Neural progenitor cell (in vitro differentiated cells): ENCODE results near the gene CEBPB. TPM values are rescaled to one million over a fixed set of nuclear protein-coding genes. Genes with fewer than 3 reads are reported as not detected.

Experiments
- DNase-seq: peaks from one replicate; pipeline ENCODE4 v3.0.0-alpha.2; 2016; ENCODE audit warnings: low spot score
- H2AFZ ChIP-seq: fragments of 200-600 bp; sonication (generic); replicated peaks from 2 replicates; pipeline ENCODE4 v1.6.1; 2016; ENCODE audit warnings: antibody characterized with exemption
- H3F3A ChIP-seq: fragments of 200-600 bp; sonication (generic); 2 replicates; pipeline ENCODE4 v1.6.1; 2016; ENCODE audit warnings: antibody characterized with exemption, low read depth
- H3K27ac ChIP-seq: fragments of 200-600 bp; sonication (generic); 2 replicates; pipeline ENCODE4 v1.5.1; 2016; ENCODE audit warnings: mild to moderate bottlenecking
- H3K27me3 ChIP-seq: fragments of 200-600 bp; sonication (generic); 2 replicates; pipeline ENCODE4 v1.6.1; 2016; ENCODE audit warnings: mild to moderate bottlenecking, moderate library complexity
- H3K36me3 ChIP-seq: fragments of 200-600 bp; sonication (generic); 2 replicates; pipeline ENCODE4 v1.5.1; 2016
- H3K4me1 ChIP-seq: fragments of 200-600 bp; sonication (generic); 2 replicates; pipeline ENCODE4 v1.6.1; 2016; ENCODE audit warnings: mixed run types
- H3K4me2 ChIP-seq: fragments of 200-600 bp; sonication (generic); 2 replicates; pipeline ENCODE4 v1.6.1; 2016
- H3K4me3 ChIP-seq: fragments of 200-600 bp; sonication (generic); 2 replicates; pipeline ENCODE4 v1.5.1; 2016
- H3K79me2 ChIP-seq: fragments of 200-600 bp; sonication (generic); 2 replicates; pipeline ENCODE4 v1.6.1; 2016; ENCODE audit warnings: low read depth
- H3K9ac ChIP-seq: fragments of 200-600 bp; sonication (generic); 2 replicates; pipeline ENCODE4 v1.6.1; 2016
- H3K9me3 ChIP-seq: fragments of 200-600 bp; sonication (generic); 2 replicates; pipeline ENCODE4 v1.5.1; 2016; ENCODE audit warnings: low read depth
- H4K20me1 ChIP-seq: fragments of 200-600 bp; sonication (generic); 2 replicates; pipeline ENCODE4 v1.6.1; 2016; ENCODE audit warnings: low read depth
- H3K27ac Mint-ChIP-seq: 3 replicates; pipeline ENCODE4 v1.8.0; 2021; ENCODE audit warnings: mixed read lengths
- H3K27me3 Mint-ChIP-seq: 2 replicates; pipeline ENCODE4 v1.8.0; 2022; ENCODE audit warnings: low read depth, mild to moderate bottlenecking, inconsistent platforms, moderate library complexity, mixed read lengths; ENCODE audit not compliant: insufficient read depth
- H3K36me3 Mint-ChIP-seq: 3 replicates; pipeline ENCODE4 v1.8.0; 2021; ENCODE audit warnings: mixed read lengths
- H3K4me1 Mint-ChIP-seq: 3 replicates; pipeline ENCODE4 v1.8.0; 2021; ENCODE audit warnings: mixed read lengths
- H3K4me3 Mint-ChIP-seq: 3 replicates; pipeline ENCODE4 v1.8.0; 2021; ENCODE audit warnings: mild to moderate bottlenecking, moderate library complexity, mixed read lengths
- H3K9me3 Mint-ChIP-seq: 3 replicates; pipeline ENCODE4 v1.8.0; 2020; ENCODE audit warnings: mixed read lengths
- EZH2 ChIP-seq: fragments of 200-600 bp; sonication (generic); IDR thresholded peaks from 2 replicates; pipeline ENCODE4 v1.6.1; 2017; ENCODE audit warnings: antibody characterized with exemption, mild to moderate bottlenecking, moderate library complexity
- EZH2phosphoT487 ChIP-seq: fragments of 200-600 bp; sonication (generic); IDR thresholded peaks from 2 replicates; pipeline ENCODE4 v1.6.1; 2017; ENCODE audit warnings: antibody characterized with exemption
- total RNA-seq: library from RNA; depleted of rRNA; stranded (reverse); fragments of >200 nt; gene quantifications from 2 replicates; pipeline ENCODE4 v1.2.3, GENCODE V29; 2015; ENCODE audit warnings: low replicate concordance
- TF ChIP-seq, protein P1 (sequence below): fragments of 200-600 bp; sonication (generic); IDR thresholded peaks from 2 replicates; pipeline ENCODE4 v1.5.1; 2017; ENCODE audit warnings: antibody characterized with exemption, mild to moderate bottlenecking

CEBPB gene
- total RNA-seq, 1 donor from 2014 or later: 1.8 TPM

DNA sequence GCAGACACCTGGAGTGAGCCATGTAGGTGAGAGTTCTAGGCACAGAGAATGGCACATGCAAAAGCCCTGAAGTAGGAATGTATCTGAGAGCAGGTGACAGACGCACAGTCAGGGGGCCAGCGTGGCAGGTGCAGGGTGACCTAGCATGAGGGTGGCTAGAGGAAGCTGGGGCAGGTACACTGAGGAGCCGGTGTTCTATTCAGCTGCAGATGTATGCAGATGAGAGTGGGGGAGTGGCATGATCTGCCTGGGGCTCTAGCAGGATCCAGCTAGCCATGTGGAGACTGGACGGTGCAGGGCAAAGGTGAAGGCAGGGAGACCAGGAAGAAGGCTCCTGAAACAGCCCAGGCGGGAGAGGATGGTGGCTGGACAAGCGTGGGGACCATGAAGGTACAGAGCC is 47.8 kb upstream of the CEBPB start:
- Mint-ChIP-seq H3K9me3 (no peaks in the 10 kb centered on the region), H3K27me3 (peaks cover 11% of the 10 kb centered on the region), H3K36me3 (peaks cover 27% of the 10 kb centered on the region), H3K4me3 (no peak overlapping the region), H3K4me1 (peaks cover 28% of the 10 kb centered on the region), H3K27ac (no peak overlapping the region)
- no peaks in the 10 kb centered on the region for H3K36me3 ChIP-seq
- H2AFZ ChIP-seq: no peak overlapping the region
- H3K27me3 ChIP-seq: no peaks in the 10 kb centered on the region
- H3K4me3 ChIP-seq: no peak overlapping the region
- no peak overlapping the region for H3K4me2 ChIP-seq
- TF ChIP-seq EZH2phosphoT487 (no peak), EZH2 (no peak)
- TF ChIP-seq, protein P1, sequence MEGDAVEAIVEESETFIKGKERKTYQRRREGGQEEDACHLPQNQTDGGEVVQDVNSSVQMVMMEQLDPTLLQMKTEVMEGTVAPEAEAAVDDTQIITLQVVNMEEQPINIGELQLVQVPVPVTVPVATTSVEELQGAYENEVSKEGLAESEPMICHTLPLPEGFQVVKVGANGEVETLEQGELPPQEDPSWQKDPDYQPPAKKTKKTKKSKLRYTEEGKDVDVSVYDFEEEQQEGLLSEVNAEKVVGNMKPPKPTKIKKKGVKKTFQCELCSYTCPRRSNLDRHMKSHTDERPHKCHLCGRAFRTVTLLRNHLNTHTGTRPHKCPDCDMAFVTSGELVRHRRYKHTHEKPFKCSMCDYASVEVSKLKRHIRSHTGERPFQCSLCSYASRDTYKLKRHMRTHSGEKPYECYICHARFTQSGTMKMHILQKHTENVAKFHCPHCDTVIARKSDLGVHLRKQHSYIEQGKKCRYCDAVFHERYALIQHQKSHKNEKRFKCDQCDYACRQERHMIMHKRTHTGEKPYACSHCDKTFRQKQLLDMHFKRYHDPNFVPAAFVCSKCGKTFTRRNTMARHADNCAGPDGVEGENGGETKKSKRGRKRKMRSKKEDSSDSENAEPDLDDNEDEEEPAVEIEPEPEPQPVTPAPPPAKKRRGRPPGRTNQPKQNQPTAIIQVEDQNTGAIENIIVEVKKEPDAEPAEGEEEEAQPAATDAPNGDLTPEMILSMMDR: no peak
- DNase-seq: no peak
- peaks cover 11% of the 10 kb centered on the region for H3K4me1 ChIP-seq
- H3K27ac ChIP-seq: no peak overlapping the region
- H4K20me1 ChIP-seq: peaks cover 51% of the 10 kb centered on the region
- H3K9me3 ChIP-seq: no peaks in the 10 kb centered on the region
- H3K79me2 ChIP-seq: peaks cover 25% of the 10 kb centered on the region
- H3F3A ChIP-seq: no peaks in the 10 kb centered on the region
- H3K9ac ChIP-seq: no peak overlapping the region

DNA sequence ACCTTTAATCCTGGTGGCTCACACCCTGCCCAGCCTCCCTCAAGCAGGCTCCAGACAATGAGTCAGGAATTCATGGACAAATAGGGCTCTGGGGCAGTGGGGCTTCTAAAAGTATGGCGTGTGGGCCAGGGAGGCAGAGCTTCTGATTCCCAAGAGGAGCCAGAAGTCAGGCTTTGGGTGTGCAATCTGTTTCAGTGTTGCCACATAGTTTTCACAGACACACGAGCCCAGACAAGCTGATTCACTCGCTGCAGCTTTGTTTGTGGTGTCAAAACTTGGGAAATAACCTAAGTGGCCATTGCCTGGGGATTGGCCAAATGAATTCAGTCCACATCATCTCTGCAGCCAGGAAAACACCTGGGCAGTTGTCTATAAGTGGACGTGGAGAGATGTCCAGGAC is 46.3 kb upstream of the CEBPB start:
- Histone ChIP-seq H3K36me3 (no peaks in the 10 kb centered on the region), H2AFZ (no peak overlapping the region), H3K4me3 (no peak overlapping the region), H3K27me3 (no peaks in the 10 kb centered on the region), H3K9me3 (no peaks in the 10 kb centered on the region), H4K20me1 (peaks cover 48% of the 10 kb centered on the region), H3K79me2 (peaks cover 35% of the 10 kb centered on the region), H3K4me2 (no peak overlapping the region), H3K4me1 (peaks cover 11% of the 10 kb centered on the region), H3K9ac (no peak overlapping the region), H3F3A (no peaks in the 10 kb centered on the region), H3K27ac (no peak overlapping the region)
- DNase-seq: no peak
- no peaks in the 10 kb centered on the region for H3K9me3 Mint-ChIP-seq
- H3K36me3 Mint-ChIP-seq: peaks cover 29% of the 10 kb centered on the region
- H3K4me1 Mint-ChIP-seq: peaks cover 26% of the 10 kb centered on the region
- no peak overlapping the region for H3K27ac Mint-ChIP-seq
- peaks cover 7% of the 10 kb centered on the region for H3K27me3 Mint-ChIP-seq
- H3K4me3 Mint-ChIP-seq: no peak overlapping the region
- TF ChIP-seq, protein P1: no peak
- TF ChIP-seq EZH2phosphoT487: no peak
- TF ChIP-seq EZH2: no peak

DNA sequence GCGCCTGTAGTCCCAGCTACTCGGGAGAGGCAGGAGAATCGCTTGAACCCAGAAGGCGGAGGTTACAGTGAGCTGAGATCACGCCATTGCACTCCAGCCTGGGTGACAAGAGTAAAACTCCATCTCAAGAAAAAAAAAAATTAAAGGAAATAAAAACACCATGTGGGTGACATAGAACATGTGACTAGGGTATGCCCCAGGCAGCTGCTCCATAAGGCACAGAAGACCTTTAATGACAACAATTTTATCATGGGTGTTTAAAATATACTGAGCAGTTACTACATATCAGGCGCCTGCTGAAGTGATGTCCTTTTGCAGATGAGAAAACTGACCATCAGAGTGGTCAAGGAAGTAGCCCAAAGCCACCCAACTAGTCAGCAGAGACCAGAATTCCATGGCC is 45.1 kb upstream of the CEBPB start:
- Mint-ChIP-seq H3K36me3 (peaks cover 20% of the 10 kb centered on the region), H3K27me3 (peaks cover 7% of the 10 kb centered on the region), H3K27ac (no peak overlapping the region), H3K4me1 (peaks cover 23% of the 10 kb centered on the region), H3K4me3 (no peak overlapping the region), H3K9me3 (no peaks in the 10 kb centered on the region)
- H3K4me1 ChIP-seq: peaks cover 11% of the 10 kb centered on the region
- H3K27ac ChIP-seq: no peak overlapping the region
- no peak for DNase-seq
- no peaks in the 10 kb centered on the region for H3K9me3 ChIP-seq
- H3K4me3 ChIP-seq: no peak overlapping the region
- H3K27me3 ChIP-seq: no peaks in the 10 kb centered on the region
- H2AFZ ChIP-seq: no peak overlapping the region
- H3K79me2 ChIP-seq: peaks cover 35% of the 10 kb centered on the region
- no peaks in the 10 kb centered on the region for H3K36me3 ChIP-seq
- H4K20me1 ChIP-seq: peaks cover 46% of the 10 kb centered on the region
- H3K4me2 ChIP-seq: no peak overlapping the region
- no peak for TF ChIP-seq EZH2phosphoT487
- TF ChIP-seq, protein P1: no peak
- no peak for TF ChIP-seq EZH2
- no peaks in the 10 kb centered on the region for H3F3A ChIP-seq
- no peak overlapping the region for H3K9ac ChIP-seq
